Cerebellar nuclear complex (tissue), 1 donor: ENCODE data around the gene SLAMF7.
"Not testable (repeated sequence)": the region's sequence is repeated elsewhere in the genome, so short reads cannot be mapped to it uniquely, and the experiment has no call there.

ENCODE experiments used
- DNase-seq, 2 experiments: peaks; one replicate each; lab custom pipeline; 2025; lab: John Stamatoyannopoulos, UW

SLAMF7 gene

GRCh38 chr1:160774886-160775719 lies 36.1 kb downstream of the SLAMF7 start:
- DNase-seq = no peak

GRCh38 chr1:160776178-160776577 lies 37.1 kb downstream of the SLAMF7 start:
- no peak for DNase-seq

- DNase-seq = no peak
Measured at GRCh38 chr1:160777486-160778089, 38.5 kb downstream of the SLAMF7 start.

GRCh38 chr1:160778976-160779375 lies 39.9 kb downstream of the SLAMF7 start:
- no peak for DNase-seq

- no peak for DNase-seq
Measured at GRCh38 chr1:160779626-160780397, 40.8 kb downstream of the SLAMF7 start.

- no peak for DNase-seq
Measured at GRCh38 chr1:160780398-160780755, 41.3 kb downstream of the SLAMF7 start.

- DNase-seq = no peak
Measured at GRCh38 chr1:160781186-160781766, 42.2 kb downstream of the SLAMF7 start.

GRCh38 chr1:160781914-160782689 lies 43.1 kb downstream of the SLAMF7 start:
- no peak for DNase-seq

- DNase-seq = not testable (repeated sequence)
Measured at GRCh38 chr1:160782988-160783765, 44.1 kb downstream of the SLAMF7 start.

- no peak for DNase-seq
Measured at GRCh38 chr1:160789051-160789701, 50.1 kb downstream of the SLAMF7 start.

GRCh38 chr1:160789702-160790611 lies 50.9 kb downstream of the SLAMF7 start:
- DNase-seq = no peak

- DNase-seq = no peak
Measured at GRCh38 chr1:160794376-160794775, 55.3 kb downstream of the SLAMF7 start.

GRCh38 chr1:160795951-160796383 lies 56.9 kb downstream of the SLAMF7 start, which contains the start of gene LY9:
Gene LY9 (plus strand): TSS chr1:160796174. CDS start chr1:160796188, 14 bp downstream.
- no peak for DNase-seq

- no peak for DNase-seq
Measured at GRCh38 chr1:160797271-160797709, 58.2 kb downstream of the SLAMF7 start.

GRCh38 chr1:160797861-160798273 lies 58.8 kb downstream of the SLAMF7 start:
- DNase-seq = no peak

- no peak for DNase-seq
Measured at GRCh38 chr1:160798439-160798838, 59.4 kb downstream of the SLAMF7 start.

GRCh38 chr1:160799641-160800040 lies 60.6 kb downstream of the SLAMF7 start:
- DNase-seq = no peak

- DNase-seq = no peak
Measured at GRCh38 chr1:160800142-160800541, 61.1 kb downstream of the SLAMF7 start.
